HK-2 (cell line): Measurements from ENCODE around the gene COL9A2.

Experiments used
- DNase-seq: peaks from one replicate; pipeline ENCODE4 v3.0.0-alpha.2; 2018; ENCODE audit not compliant: unreplicated experiment

The COL9A2 gene

GRCh38 chr1:40303051-40303771, 13.9 kb downstream of the COL9A2 start:
- no peak for DNase-seq

GRCh38 chr1:40302475-40302874, 14.6 kb downstream of the COL9A2 start:
- DNase-seq, result no peak

GRCh38 chr1:40301541-40302299, 15.4 kb downstream of the COL9A2 start:
- DNase-seq, result no peak

GRCh38 chr1:40301066-40301465, 16.0 kb downstream of the COL9A2 start:
- no peak for DNase-seq

- no peak for DNase-seq
These were observed 16.4 kb downstream of the COL9A2 start for GRCh38 chr1:40300651-40301050.

- no peak for DNase-seq
These were observed 16.9 kb downstream of the COL9A2 start for GRCh38 chr1:40300249-40300567.

GRCh38 chr1:40299366-40300248, 17.5 kb downstream of the COL9A2 start:
- DNase-seq, result no peak

GRCh38 chr1:40291293-40291692, 25.8 kb downstream of the COL9A2 start:
- no peak for DNase-seq

GRCh38 chr1:40281853-40282252, 35.2 kb downstream of the COL9A2 start:
- no peak for DNase-seq

- no peak for DNase-seq
These were observed 41.0 kb downstream of the COL9A2 start for GRCh38 chr1:40276122-40276521.

GRCh38 chr1:40274331-40274730, 42.8 kb downstream of the COL9A2 start:
- no peak for DNase-seq

- DNase-seq, result no peak
These were observed 43.4 kb downstream of the COL9A2 start for GRCh38 chr1:40273547-40274166.

- DNase-seq, result no peak
These were observed 44.4 kb downstream of the COL9A2 start for GRCh38 chr1:40272653-40273213.

GRCh38 chr1:40270152-40270834, 46.8 kb downstream of the COL9A2 start:
- DNase-seq, result no peak

GRCh38 chr1:40268211-40268610, 48.9 kb downstream of the COL9A2 start:
- no peak for DNase-seq

GRCh38 chr1:40267767-40268187, 49.3 kb downstream of the COL9A2 start:
- no peak for DNase-seq

- DNase-seq, result no peak
These were observed 50.1 kb downstream of the COL9A2 start for GRCh38 chr1:40266786-40267535.

- DNase-seq, result no peak
These were observed 51.2 kb downstream of the COL9A2 start for GRCh38 chr1:40265919-40266318.

- no peak for DNase-seq
These were observed 51.8 kb downstream of the COL9A2 start for GRCh38 chr1:40265298-40265697.

- DNase-seq, result no peak
These were observed 52.7 kb downstream of the COL9A2 start for GRCh38 chr1:40264354-40264781.
